PC-9 (cell line): ENCODE measurements around the gene SLC25A51.

Source experiments
- CTCF ChIP-seq: fragments of 200-600 bp; sonication (generic); conservative IDR thresholded peaks from 2 replicates; pipeline ENCODE4 v1.6.1; 2017; ENCODE audit warnings: mixed run types, antibody characterized with exemption, mild to moderate bottlenecking, moderate library complexity
- EZH2 ChIP-seq: fragments of 200-600 bp; sonication (generic); IDR thresholded peaks from 2 replicates; pipeline ENCODE4 v1.8.0; 2017; ENCODE audit warnings: antibody characterized with exemption, low read depth

- TF ChIP-seq CTCF, result peak; percentile 37
- no peak for TF ChIP-seq EZH2
Measured at GRCh38 chr9:37904445-37905130, 661 bp upstream of the SLC25A51 start.
